ENCODE results near the gene GSG1L.
"Not testable (repeated sequence)": the region's sequence is repeated elsewhere in the genome, so short reads cannot be mapped to it uniquely, and the experiment has no call there.

DNA sequence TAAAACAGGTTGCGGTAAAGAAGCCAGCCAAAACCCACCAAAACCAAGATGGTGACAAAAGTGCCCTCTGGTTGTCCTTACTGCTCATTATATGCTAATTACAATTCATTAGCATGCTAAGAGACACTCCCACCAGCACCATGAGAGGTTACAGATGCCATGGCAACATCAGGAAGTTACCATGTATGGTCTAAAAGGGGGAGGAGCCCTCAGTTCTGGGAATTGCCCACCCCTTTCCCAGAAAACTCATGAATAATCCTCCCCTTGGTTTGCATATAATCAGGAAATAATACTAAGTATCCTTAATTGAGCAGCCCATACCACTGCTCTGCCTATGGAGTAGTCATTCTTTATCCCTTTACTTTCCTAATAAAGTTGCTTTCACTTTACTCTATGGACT lies 190.9 kb downstream of the GSG1L start:
- TF ChIP-seq, protein P1, sequence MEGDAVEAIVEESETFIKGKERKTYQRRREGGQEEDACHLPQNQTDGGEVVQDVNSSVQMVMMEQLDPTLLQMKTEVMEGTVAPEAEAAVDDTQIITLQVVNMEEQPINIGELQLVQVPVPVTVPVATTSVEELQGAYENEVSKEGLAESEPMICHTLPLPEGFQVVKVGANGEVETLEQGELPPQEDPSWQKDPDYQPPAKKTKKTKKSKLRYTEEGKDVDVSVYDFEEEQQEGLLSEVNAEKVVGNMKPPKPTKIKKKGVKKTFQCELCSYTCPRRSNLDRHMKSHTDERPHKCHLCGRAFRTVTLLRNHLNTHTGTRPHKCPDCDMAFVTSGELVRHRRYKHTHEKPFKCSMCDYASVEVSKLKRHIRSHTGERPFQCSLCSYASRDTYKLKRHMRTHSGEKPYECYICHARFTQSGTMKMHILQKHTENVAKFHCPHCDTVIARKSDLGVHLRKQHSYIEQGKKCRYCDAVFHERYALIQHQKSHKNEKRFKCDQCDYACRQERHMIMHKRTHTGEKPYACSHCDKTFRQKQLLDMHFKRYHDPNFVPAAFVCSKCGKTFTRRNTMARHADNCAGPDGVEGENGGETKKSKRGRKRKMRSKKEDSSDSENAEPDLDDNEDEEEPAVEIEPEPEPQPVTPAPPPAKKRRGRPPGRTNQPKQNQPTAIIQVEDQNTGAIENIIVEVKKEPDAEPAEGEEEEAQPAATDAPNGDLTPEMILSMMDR (IDR thresholded peaks at IDR 0.05; ENCODE audit: insufficient read depth, low read length) = not testable (repeated sequence)
- not testable (repeated sequence) for TF ChIP-seq GABPA (IDR thresholded peaks at IDR 0.05; ENCODE audit: low read depth); SPI1 (IDR thresholded peaks at IDR 0.05; ENCODE audit: borderline replicate concordance, low read depth); POLR2AphosphoS5 (IDR thresholded peaks at IDR 0.05; ENCODE audit: low read depth)

Data from HL-60 (cell line).